TTC549 (cell line): ENCODE data around the gene FGF1.
A peak's percentile ranks its signal among the peaks of the same experiment; 100 is the strongest.

Source experiments
- FAIRE-seq: peaks from 2 replicates; lab custom pipeline; 2012; peaks lifted over from hg19 to GRCh38; lab: Jason Lieb, UNC

The FGF1 gene

DNA sequence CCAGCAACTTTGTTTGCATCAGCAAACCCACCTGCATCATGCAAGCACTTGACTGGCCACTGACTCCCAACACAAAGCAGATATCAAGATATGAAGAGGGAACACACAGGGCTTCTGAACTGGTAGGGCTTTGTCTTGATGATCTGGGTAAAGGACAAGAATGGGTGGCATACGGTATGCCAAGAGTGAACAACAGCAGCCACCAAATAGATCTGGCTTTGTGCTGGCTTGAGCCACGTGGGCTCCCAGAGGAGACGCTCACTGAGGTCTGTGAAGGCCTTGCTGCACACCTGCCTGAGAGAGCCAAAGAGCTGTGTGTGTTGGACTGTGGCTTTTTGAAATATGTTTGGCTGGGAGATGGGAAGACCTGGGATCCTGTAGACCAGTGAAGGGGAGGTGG lies 43.5 kb downstream of the FGF1 start:
- FAIRE-seq = no peak

DNA sequence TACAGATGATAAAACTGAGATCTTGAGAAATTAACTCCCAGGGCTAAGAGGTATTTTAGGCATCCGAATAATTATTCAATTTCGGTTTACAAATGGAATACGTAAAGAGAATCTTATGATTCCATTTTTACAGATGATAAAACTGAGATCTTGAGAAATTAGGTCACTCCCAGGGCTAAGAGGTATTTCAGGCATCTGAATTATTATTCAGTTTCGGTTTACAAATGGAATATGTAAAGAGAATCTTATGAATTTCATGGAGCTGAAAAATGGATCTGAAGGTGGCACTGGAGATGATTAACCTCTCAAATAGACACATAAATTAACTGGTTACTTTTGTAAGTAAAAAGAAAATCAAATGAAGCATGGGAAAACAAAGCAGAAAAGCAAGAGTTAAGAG lies 44.2 kb downstream of the FGF1 start:
- FAIRE-seq = no peak

DNA sequence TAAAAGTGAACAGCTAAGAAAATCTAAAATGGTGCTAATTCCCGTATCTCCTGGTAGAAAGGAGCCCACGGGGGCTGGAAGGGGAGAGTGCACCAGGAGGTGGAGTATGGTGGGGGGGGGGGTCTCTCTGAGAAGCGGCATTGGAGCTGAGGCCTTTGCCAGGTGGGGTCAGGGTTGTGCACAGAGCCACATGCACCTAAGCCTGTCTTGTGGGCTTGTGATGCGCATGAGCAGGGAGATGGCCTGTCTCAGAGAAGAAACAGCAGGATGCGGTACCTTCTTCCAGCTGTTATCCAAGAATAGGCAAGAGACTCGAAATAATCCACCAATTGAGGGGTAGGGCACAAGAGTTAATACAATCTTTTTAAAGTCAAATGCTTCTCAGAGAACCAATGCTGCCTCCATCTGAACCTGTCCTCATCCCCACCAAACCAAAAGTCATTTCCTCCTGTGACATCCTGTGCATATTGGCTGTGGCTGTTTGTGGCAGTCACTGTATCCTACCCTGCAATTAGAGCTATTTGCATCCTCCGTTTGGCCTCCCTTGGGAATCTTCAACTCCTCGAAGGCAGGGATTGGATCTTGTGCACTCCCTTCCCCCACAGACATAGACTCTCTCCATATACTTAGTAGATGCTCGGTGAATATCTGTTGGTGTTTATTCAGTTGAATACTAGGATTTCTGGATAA lies 45.4 kb downstream of the FGF1 start:
- no peak for FAIRE-seq

DNA sequence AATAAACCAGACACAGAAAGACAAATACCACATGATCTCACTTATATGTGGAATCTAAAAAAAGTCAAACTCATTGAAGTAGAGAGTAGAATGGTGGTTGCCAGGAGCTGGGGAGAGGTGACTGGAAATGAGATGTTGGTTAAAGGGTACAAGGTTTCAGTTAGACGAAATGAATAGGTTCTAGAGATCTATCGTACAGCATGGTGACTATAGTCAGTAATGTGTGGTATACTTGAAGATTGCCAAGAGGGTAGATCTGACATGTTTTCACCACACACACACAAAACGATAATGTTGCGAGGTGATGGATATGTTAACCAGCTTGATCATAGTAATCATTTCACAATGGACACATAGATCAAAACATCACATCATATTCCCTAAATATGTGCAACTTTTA lies 46.4 kb downstream of the FGF1 start:
- FAIRE-seq = no peak

DNA sequence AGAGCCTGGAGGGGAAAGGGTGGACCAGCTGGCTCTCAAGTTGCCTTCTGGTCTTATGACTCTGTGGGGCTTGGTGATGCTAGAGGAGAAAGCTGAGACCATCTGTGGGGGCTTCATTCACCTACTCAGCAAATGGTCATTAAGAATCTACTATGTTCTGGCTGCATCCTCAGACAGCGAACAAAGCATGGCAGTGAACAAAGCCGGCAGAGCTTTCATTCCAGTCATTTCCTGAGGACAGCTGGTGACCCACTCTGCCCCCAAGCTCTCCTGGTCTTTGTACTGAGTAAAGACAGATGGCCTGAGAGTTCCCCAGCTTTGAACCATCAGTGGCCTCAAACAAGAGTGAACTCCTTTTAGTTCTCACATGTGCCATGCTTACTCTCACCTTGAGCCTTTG lies 48.0 kb downstream of the FGF1 start:
- FAIRE-seq = no peak

DNA sequence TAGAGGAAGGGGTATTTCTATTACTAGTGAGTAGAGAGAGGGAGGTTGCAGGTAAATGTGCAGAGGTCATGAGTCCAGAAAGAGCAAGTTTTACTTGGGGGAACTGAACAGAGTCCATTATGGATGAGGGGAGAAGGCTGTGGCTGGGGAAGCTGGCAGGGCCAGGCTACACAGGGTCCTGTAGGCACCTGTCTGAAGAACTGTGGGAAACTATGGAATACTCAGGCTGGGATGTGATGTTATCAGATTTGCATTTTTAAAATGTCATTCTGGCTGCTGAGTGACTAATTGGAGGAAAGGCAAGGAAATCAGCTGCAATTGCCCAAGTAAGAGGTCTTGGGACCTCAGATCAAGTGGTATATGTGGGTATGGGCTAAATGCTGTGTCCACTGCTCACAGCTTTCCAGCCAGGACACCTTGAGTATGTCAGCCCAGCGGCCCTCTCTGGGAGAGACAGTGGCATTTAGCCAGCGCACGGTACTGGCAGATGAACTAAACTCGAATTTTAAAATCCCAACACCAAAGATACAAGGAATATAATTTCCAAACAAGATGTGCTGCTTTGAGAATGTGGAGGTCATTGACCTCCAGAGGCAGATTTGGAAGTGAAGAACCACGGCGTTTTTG lies 49.1 kb downstream of the FGF1 start:
- FAIRE-seq = no peak

DNA sequence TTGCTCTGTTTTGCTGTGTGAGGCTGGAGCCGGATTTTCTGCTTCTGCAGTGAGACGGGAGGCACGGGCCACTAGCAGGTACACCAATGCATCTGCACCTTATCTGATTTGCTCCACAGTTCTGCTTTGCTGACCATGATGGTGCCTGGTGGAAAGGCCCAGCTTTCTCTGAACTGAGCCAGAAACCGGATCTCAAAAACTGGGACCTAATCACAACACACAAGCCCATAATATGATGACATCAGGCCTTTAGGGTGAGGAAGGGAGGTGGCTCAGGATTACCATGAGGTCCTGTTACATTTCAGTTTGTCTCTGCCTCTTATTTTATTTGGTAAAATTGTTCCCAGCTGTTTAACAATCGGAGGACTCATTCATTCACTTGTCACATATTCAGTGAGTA lies 49.8 kb downstream of the FGF1 start:
- FAIRE-seq = no peak

DNA sequence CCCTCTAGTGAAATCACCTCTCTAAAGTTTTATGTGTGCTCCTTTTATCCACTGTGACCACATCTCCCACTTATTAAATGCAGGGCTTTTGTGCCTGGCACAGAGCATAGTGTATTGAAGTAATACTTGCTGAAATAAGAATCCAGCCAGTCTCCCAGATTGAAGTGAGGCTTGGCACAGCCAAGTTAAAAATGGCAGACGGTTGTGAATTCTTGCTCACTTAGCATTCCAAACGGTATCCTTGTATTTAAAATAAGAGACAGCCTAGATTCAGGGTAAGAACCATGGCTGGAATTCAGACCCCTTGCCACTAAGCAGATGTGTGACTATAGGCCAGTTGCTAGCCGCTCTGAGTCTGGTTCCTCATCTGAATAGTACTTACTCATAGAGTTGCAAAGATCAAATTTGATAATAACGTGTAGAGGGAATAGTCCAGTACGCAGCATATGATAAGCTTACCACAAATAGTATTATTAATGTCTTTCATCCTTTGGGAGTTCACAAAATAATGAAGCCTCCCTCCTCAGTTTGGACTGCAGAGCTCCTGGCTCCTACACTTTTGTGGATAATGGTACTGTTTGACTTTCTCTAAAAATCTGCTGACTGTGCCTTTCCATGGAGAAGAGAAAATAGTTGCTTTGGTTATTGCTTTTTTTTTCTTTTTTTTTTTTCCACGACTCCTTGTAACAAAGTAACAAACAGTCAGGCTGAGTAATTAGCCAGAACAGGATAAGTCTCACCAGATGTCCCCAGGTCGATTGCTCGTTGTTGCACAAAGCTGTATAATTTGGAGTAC lies 51.5 kb downstream of the FGF1 start:
- FAIRE-seq = no peak

DNA sequence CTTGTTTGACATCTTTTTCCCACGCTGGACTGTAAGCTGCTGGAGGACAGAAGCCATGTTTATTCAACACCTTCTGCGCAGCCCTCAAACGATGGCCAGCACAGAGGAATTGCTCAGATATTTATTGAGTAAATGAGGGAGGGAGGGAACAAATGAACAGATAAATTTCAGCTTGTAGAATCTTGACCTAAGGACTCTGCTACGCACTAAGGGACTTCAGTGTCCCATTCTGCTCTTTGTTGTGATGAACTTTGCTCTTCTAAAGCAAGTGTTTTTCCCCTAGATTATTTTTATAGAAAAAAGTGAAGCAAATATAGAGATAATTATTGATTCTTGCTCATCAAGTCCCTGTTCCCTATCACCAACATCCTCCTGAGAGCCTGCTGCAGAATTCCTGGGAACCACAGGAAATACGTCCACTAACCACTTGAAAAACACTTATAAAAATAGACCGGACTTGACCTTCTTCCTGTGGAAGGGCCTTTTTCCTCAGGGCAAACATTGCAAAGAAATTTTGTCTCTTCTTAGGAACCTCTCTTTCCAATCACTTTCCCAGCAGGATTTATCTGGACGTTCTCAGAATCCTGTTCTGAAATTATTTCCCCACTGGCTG lies 54.9 kb downstream of the FGF1 start:
- FAIRE-seq = no peak

DNA sequence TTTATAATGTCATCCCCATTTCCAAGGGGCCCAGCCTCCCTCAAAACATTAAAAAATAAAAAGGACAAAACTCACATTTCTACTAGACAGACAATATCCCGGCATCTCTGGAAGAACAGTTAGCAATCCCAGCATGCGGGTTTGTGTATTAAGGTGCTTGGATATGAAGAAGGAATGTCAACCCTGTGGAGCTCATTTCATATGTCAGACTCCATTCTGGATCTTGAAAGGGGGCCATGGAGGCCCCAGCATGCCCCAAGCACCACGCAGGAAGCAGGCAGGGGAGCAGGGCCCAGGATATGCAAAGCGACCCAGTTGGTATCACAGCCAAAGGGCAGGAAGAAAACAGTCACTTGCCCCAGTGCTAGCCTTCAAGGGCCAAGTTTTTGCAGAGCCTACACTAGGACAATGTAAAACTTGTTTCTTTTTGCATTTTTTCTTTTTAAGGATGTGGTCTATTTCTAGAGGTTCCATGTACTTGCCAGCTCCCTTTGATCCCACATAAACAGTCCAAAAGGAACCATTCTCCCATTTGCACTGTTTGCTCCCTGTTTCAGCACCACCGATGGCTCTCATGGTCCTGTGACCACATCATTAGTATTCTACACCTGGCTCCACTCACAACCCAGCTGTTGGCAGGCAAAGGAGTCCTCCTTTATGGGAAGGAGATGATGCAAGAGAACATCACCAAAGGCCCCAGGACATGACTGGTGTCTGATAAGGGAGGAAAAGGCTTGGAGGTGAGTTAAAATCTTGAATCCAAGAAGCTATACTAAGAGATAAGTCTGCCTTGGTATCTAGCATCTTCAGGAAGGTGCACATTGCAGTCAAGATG lies 58.3 kb downstream of the FGF1 start:
- FAIRE-seq = no peak

DNA sequence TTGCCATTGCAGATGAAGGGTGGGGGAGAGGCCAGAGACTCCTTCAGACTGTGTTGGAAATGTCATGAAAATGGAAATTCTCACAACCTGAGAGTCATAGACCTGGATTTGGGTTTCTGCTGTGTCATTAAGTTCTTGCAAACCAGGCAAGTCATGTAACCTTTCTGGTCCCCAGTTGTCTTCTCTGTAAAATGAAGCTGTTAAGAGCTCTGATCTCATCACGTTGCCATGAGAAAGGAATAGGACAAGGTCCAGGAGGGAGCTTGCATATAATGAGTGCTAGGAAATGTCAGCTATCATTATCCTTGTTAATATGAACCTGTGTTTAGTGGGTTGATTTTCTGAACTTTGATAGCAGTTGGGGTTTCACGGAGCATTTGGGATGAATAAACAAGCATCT lies 59.1 kb downstream of the FGF1 start:
- no peak for FAIRE-seq

DNA sequence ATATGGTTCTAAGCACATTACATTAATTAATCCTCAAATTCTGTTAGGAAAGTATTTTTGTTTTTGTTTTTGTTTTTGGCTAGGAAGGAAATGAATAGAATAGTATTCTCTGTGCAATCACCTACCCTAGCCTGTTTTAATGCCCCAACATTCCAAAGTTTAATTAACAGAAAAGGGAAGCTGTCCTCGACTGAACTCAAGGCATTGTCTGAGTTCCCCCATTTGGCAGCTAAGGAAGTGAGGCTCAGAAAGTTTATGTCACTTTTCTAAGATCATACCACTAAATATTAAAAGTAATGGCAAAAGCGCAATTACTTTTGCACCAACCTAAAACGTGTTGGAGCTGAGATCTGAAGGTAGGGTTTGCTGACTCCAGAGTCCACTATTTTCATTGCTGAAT lies 59.8 kb downstream of the FGF1 start:
- no peak for FAIRE-seq

DNA sequence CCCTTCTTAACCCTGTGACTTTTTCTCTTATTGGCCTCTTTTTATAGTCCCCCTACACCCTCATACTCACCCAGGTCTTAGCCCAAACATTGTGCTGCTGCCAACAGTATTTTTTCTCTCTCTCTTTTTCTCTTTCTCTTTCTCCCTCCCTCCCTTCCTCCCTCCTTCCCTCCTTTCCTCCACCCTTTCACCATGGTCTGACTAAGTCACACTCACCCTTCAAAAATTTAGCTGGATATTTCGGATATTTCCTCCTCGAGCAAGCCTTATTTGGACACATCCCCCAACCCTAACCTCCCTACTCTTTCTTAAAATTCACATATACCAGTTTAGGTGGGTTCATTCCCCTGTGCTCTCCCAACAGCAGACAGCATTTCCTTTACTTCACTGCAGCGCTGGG lies 64.7 kb downstream of the FGF1 start:
- FAIRE-seq = no peak

DNA sequence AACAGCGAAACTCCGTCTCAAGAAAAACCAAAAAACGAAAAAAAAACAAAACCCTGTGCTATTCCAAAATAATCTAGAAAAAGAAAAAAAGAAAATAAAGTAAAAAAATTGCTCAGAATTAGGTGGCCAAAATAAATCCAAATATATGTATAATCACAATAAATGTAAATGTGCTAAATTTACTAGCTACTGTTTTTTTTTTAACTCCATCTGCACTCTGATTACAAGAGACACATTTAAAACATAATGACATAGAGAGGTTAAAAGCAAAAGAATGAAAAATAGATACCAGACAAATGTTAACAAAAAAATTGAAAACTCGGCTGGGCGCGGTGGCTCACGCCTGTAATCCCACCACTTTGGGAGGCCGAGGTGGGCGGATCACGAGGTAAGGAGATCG lies 66.1 kb downstream of the FGF1 start:
- FAIRE-seq = no peak

DNA sequence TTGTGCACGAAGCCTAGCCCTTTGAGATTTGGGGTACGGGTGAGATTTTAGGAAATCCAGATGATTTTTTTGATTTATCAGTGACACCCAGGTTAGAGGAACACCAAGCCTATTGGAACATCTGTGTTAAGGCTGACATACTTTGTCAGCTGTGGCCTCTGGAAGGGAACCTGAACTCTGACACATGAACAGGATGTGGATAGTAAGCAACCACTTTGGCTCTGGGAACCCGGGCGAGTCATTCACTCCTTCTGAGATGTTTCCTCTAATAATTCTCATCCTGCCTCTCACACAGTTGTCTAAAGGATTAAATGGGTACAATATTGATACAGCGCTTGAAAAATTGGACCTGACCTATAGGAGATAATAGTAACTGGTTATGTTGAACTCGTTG lies 67.8 kb downstream of the FGF1 start:
- no peak for FAIRE-seq

DNA sequence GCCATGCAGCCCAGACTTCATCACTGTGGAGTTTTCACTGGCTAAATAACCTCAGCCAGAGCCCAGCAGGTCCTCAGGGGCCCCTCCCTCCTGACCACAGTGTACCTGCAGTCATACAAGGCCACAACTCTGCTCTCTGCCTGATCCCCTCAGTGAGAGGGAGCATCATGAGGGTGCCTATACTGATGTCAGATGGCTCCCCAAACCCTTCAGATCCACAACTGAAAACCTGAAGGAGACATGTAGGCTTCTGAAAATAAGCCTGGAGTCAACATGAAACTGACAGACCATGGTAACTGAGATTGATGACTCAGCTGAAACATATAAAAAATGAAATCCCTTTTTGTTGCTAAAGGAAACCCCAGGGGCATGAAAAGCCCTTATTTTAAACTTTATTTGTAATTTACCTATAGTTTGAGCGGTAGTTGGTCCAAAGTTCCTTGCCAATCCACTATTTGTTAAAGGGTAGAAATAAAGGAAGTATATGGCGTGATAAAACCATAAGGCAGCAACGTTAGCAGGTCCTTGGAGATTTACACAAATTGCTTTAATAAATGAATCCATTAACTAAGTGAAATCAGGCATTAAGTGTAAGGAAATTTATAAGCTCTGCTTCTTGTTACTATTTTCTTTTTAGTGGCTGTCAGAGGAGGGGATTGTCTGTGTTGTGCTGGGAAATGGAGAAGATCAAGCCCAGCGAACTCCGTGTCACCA lies 68.3 kb downstream of the FGF1 start:
- FAIRE-seq = no peak

DNA sequence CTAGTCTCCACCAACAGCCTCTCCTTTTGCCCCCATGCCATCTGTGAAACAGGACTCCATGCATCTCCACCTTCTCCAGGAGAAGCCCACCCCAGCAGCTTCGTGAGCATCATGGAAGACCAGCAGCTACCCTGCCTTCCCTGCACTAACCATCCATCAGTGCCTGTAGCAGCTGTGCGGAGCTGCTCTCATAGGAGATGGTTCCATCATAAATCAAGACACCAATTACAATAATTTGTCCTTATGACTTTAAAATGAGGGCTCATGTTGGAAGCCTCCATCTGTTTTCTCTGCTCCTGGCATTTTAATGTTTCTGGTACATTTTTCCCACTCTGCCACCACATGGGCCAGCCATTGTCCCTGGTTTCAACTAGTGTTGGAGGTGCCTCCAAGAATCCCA lies 69.9 kb downstream of the FGF1 start:
- no peak for FAIRE-seq

DNA sequence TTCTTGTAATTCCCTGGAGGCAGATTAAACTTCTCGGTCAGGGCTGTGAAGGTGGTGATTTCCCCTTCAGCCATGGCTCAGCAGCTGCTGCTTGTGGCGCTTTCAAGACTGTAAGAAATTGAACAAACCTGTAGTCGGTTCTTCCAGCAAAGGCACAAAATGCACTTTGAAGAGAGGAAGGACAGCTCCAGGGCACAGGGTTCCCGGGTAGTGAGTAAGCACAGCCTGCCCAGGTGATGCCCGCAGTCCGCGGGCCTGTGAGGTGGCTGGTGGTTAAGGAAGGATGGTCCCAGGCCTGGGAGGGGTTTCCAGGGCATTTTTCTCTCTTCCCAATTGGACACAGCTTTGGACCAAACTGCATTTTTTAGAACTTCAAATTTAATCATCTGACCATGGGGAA lies 71.8 kb downstream of the FGF1 start:
- no peak for FAIRE-seq

DNA sequence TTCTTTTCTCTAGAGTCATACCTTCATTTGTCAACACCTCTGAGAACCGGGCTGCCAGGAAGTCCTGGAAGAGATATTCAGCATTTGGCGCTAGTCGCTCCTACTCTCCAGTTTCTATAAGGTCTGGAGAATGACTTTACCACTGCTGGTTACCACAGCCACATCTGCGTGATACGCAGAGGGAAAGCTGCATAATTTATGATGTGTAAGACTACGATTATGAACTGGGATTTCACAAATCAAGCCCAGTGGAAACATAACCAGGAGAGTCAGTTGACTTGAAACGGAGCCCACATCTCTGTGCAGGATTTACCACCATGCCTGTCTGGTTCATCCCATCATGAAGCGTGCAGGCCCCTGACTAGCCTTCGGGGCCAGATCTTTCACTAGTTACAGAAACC lies 72.6 kb downstream of the FGF1 start:
- no peak for FAIRE-seq

DNA sequence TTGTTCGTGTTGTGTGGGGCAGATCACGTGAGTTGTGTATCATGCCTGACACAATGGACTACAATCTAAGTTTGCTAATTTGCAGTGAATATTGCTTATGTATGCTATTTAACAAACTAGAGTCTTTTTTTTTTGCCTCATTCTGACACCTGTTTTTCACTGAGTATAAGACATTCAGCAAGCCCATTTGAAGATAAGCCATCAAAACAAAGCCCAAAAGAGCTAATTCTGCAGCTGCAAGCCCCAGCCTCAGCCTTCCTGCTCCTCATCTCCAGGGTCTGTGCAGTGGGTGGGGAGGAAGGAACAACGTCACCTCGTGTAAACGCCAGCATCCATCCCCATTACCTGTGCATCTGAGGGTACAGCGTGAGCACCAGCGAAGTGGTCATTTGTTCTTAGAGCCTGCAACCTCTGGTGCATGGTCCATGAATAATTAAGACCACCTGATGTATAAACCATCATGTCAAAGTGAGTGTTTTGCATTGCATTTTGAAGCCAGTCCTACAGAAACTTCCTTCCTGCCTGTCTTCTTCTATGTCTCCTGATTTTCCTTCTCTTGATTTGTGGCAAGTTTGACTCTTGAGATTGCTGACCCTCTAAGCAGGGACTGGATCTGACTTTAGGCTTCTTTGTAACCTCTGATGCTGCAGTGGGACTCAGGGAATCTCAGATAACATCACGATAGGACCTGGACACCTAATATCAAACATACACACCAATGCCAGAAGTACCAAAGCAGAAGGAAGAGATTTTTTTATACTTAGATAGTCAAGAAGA lies 73.2 kb downstream of the FGF1 start:
- FAIRE-seq = no peak

DNA sequence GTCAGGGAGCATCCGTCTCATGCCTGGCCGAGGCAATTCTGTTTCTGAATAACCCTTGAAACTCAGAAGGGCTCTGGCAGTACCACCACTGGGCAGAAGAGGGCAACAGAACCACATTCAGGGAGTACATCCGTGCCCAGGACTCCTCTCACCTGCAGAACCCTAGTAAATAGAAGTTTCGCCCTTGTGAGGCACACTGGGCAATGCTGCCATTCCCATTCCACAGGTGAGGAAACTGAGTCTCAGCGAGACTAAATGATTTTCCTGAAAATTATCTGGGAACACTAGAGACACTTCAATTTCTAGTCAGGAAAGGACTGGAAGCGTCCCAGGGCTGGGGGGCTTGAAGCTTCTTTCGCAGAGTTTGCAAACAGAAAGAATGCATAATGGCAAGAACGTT lies 74.7 kb downstream of the FGF1 start:
- peak; percentile 42 for FAIRE-seq
